Measurements from ENCODE around the gene ADAT1.

DNA sequence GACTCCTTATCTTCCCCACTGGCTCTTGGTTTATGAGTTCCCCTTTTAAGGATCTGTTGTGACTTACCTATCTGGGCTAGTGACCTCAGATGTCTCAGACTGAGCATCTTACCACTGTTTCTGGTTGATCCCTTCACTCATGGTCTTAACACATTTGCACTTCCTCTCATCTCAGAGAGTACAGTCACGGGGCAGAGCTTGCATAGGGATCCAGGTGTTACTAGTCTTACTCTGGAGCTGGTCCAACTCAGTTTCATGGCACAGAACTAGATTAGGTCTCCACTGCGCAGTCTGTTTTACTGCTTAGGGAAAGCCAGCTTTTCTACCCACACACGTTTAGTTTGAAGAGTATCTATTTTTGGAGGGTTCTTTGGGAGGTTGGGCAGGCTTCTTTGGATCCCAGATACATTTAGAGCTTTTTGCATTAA, 46.7 kb downstream of the ADAT1 start:
- TF ChIP-seq, protein P1, sequence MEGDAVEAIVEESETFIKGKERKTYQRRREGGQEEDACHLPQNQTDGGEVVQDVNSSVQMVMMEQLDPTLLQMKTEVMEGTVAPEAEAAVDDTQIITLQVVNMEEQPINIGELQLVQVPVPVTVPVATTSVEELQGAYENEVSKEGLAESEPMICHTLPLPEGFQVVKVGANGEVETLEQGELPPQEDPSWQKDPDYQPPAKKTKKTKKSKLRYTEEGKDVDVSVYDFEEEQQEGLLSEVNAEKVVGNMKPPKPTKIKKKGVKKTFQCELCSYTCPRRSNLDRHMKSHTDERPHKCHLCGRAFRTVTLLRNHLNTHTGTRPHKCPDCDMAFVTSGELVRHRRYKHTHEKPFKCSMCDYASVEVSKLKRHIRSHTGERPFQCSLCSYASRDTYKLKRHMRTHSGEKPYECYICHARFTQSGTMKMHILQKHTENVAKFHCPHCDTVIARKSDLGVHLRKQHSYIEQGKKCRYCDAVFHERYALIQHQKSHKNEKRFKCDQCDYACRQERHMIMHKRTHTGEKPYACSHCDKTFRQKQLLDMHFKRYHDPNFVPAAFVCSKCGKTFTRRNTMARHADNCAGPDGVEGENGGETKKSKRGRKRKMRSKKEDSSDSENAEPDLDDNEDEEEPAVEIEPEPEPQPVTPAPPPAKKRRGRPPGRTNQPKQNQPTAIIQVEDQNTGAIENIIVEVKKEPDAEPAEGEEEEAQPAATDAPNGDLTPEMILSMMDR (IDR thresholded peaks at IDR 0.05): no peak
- no peak for TF ChIP-seq EZH2 (IDR thresholded peaks at IDR 0.05; ENCODE audit: borderline replicate concordance, insufficient read depth, low read depth, low read length, poor library complexity, severe bottlenecking)

Data from B cell (primary cell).